CD4-positive, alpha-beta T cell treated with Interleukin-12 subunit alpha and Interleukin-12 subunit beta, for 1 hour (primary cell): ENCODE measurements around the gene SLC44A1.

Source experiments
- DNase-seq: peaks from one replicate; pipeline ENCODE4 v3.0.0-alpha.2; 2020

Gene SLC44A1

DNA sequence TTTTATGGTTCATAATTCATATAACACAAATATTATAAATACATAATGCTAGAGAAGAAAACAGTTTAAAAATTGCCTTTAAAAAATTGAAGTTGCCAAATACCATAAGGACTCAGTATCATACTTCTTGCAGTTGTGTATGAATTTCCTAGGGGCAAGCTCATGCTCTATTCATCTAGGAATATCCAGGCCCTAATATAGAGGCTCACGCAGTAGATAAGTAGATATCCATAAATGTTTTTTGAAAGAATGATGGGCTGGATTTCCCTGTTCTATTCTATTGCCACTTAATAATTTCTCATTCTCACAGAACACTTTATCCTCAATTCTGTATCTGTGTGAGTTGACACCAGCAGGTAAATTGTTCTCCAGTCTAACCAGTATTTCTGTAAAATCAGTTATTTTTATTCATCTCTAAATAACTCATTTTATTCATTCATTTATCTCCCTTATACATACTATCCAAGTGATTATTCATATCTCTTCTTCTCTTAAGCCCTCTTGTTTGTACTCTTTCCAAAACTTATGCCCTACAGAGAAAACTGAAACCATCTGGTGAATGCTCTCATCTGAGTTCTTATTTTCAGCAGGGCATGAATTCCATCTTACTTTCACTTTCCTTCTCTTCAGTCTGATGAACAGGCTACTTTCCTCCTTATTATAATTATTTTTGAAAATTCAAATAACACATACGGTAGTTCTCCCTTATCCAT, 97.1 kb downstream of the SLC44A1 start:
- no peak for DNase-seq

DNA sequence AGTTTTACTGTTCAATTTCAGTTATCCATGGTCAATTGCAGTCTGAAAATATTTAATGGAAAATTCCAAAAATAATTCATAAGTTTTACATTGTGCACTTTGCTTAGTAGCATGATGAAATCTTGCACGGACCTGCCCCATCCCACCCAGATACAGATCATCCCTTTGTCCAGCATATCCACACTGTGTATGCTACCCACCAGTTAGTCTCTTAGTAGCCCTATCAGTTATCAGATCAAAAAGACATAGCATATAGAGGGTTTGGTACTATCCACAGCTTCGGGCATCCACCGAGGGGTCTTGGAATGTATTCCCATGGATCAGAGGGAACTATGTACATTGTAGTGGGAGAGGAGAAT, 97.7 kb downstream of the SLC44A1 start:
- no peak for DNase-seq

- DNase-seq: no peak
Measured at GRCh38 chr9:105344283-105344682, 99.8 kb downstream of the SLC44A1 start.

DNA sequence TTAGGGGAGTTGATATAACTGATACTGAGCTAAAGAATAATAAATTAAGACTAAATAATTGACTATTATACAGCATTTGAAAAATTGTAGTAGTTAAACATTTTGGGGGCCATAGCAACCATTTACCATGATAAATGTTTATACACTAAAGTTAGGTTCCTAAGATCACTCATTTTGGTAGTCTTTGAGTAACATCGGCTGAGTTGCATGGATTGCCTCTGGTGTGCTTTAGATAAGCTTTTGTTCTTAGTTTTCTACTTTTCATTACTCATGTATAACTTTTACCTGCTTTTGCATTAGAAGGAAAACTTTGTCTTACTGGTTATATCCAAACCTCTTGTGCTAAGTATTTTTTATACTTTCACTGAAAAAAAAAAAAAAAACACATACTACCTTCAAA, 101.2 kb downstream of the SLC44A1 start:
- no peak for DNase-seq

- DNase-seq: no peak
Measured at GRCh38 chr9:105346273-105346672, 101.8 kb downstream of the SLC44A1 start.

GRCh38 chr9:105354448-105354847, 110.0 kb downstream of the SLC44A1 start:
- no peak for DNase-seq

DNA sequence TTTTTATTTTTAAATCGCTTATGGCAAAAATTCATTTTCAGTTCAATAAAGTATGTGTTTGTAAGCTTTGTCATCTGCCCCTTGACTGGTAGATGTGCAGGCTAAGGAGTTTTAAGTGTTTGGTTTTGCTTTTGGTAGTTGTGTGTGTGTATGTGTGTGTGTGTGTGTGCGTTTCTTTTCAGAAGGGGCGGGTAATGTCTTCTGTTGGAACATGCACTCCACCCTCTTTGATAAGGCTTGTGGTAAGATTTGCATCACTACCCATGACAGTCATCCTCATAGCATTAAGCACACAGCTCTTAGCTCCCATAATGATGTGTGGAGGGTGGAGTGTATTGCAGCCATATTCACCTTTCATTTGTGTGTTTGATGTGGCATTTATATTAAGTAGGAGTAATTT, 111.3 kb downstream of the SLC44A1 start:
- DNase-seq: peak; percentile 4

GRCh38 chr9:105357937-105358336, 113.5 kb downstream of the SLC44A1 start:
- DNase-seq: no peak

DNA sequence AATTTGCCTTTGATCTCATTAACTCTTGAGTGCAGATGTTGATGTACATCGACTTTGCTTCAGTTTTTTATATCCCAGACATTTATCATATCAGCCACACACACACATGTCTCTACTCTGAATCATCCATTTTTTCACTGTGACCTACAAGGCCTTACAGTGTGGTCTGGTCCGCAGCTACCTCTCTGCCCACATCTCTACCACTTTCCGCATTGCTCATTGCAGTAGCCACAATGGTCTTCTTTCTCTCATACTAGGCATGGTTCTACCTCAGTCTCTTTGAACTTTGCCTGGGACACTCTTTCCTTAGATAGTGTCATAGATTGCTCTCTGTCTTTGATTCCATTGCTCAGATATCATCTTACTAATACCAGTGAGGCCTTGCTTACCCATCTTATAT, 115.4 kb downstream of the SLC44A1 start:
- DNase-seq: no peak

- DNase-seq: no peak
Measured at GRCh38 chr9:105360344-105360743, 115.9 kb downstream of the SLC44A1 start.

DNA sequence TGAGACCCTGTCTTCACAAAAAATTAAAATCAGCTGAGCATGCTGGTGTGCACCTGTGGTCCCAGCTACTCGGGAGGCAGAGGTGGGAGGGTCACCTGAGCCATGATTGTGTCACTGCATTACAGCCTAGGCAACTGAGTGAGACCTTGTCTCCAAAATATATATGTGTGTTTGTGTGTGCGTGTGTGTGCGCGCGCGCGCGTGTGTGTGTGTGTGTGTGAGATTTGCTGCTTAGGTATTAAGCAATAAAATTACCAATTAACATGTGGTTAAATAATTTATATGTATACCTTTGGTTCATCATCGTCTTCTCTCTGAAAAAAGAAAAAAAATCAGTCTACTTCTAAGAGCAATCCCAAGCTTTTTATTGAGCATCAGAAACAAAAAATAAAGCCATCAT, 117.4 kb downstream of the SLC44A1 start:
- no peak for DNase-seq

GRCh38 chr9:105362470-105362869, 118.0 kb downstream of the SLC44A1 start:
- DNase-seq: no peak

DNA sequence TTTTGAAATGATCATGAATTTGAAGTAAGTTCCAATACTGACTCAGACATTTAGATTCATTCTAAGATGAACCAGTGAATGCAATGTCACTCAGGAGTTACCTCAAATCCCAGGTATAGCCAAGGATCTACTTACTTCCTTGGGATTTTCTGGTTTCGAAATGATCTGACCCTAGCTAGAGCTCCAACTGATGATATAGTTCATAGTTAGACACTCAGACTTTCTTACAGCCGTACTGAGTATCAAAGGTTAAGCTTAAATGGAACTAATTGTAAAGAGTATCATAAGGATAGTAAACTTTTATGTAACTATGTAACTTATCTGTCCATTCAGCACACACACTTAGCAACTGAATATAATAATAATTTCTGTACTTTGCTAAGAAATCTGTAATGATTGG, 119.4 kb downstream of the SLC44A1 start:
- DNase-seq: no peak

DNA sequence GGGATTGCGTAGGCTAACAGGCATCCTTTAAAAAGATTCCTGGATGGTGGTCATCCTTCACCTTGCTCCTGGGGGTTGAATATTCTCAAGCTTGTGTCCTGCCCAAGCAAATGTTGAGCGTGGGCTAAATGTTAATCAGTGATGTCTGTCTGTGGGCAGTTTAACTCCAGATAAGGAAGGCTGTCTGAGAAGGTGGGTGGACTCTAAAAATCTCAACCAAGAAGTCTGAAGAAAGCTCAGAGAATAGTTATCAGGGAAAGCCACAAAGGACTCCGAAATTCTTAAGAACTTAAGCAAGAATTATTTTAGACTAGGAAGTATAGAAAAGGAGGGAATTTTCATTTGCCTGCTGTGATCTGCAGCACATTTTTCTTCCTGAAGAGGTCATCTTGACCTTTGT, 125.5 kb downstream of the SLC44A1 start:
- no peak for DNase-seq

- no peak for DNase-seq
Measured at GRCh38 chr9:105373723-105374122, 129.3 kb downstream of the SLC44A1 start.

- no peak for DNase-seq
Measured at GRCh38 chr9:105375323-105375722, 130.9 kb downstream of the SLC44A1 start.

GRCh38 chr9:105376893-105377292, 132.4 kb downstream of the SLC44A1 start:
- DNase-seq: no peak

GRCh38 chr9:105385381-105385985, 141.0 kb downstream of the SLC44A1 start:
- DNase-seq: peak; percentile 31

GRCh38 chr9:105389796-105390195, 145.3 kb downstream of the SLC44A1 start:
- DNase-seq: no peak

DNA sequence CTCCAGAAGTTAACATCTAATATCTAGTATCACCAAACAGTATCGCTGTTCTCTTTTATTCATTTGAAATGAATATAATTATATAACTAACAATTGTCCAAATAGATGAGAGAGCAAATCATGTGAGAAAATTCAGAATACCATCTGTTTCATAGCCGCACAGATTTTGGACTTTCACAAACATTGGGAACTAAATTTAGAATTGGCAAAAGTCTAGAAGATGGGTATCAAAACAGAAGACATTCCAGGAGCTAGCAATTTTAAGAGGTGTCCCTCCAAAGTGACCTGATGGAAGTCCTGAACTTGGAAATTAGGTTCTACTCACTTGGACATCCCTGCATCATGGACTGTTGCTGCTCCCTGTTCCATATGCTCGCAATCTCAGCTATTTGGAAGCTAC, 146.4 kb downstream of the SLC44A1 start:
- no peak for DNase-seq

DNA sequence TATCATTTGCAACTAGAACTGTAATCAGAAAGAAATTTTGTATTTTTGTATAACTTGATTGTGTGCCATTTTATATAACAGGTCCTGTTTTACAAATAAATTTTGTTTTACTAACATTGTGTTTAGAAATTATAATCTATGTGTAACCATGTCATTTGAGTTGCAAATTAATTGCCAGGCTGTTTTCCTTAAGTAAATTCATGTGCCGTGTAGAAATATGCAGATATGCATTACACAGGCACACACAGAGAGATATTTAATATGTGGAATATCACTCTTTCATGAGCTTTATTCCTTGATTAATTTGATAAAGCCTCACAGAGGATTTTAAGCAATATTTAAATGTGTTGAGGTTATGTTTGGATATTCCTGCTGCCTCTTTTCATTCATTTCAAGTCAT, 146.8 kb downstream of the SLC44A1 start:
- DNase-seq: no peak

DNA sequence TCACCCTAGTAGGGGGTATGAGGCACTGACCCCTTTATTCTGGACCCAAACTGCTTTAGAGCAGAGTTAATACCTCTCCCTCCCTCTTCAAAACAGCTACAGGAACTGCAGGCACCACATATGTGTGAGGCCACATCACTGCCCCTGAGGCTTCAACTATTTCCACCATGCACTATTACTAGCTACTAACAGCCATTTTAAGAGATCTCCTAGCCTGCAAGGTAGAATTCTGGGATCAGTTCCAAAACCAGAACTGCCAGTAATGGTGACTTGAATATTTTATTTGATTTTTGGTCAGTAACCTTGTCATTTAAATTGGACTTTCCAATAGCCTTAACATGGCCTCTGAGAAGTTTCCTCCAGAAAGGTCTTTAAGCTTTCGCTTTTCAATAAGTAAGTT, 148.1 kb downstream of the SLC44A1 start:
- no peak for DNase-seq

GRCh38 chr9:105393576-105394344, 149.3 kb downstream of the SLC44A1 start:
- no peak for DNase-seq

DNA sequence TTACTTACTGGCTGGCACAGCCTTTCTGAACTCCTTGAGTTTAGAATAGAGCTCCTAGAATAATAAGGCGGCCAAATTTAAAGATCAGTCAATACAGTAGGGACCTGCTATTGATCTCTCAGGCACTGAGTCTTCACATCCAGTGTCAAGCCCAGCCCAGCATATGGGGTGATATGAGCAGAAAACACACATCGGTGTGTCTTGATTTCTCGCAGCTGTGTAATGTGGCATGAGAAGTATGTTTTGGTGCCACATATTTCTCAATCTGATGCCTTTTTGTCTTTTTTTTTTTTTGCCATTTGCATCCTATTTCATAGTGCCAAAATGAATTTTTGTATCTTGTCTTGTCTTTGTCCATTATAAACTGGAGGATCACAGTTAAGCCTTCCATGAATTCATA, 152.0 kb downstream of the SLC44A1 start:
- no peak for DNase-seq
